ENCODE results near the gene CD200.
A peak's percentile ranks its signal among the peaks of the same experiment; 100 is the strongest.

CD200 gene

GRCh38 chr3:112333002-112333380 is at the start of gene CD200:
CD200 (plus strand) TSS chr3:112333156; CDS start chr3:112333213, 57 bp downstream.
- DNase-seq (ENCODE audit: low read depth in 4 of 4, low spot score in 1 of 4), result peak in 3 of 4 experiments; percentile 12 to 58 (median 40)

GRCh38 chr3:112289011-112289410 is 43.9 kb upstream of the CD200 start:
- no peak for DNase-seq (ENCODE audit: low read depth in 4 of 4, low spot score in 1 of 4)

GRCh38 chr3:112293368-112294321 is 39.3 kb upstream of the CD200 start, which contains the start of gene SLC9C1:
SLC9C1 (minus strand) TSS chr3:112294216; CDS start chr3:112286791, 7,425 bp downstream.
- DNase-seq (ENCODE audit: low read depth in 4 of 4, low spot score in 1 of 4), result no peak

GRCh38 chr3:112297714-112298113 is 35.2 kb upstream of the CD200 start:
- DNase-seq (ENCODE audit: low read depth in 4 of 4, low spot score in 1 of 4), result no peak

GRCh38 chr3:112298781-112299180 is 34.2 kb upstream of the CD200 start:
- DNase-seq (ENCODE audit: low read depth in 4 of 4, low spot score in 1 of 4), result no peak

- no peak for DNase-seq (ENCODE audit: low read depth in 4 of 4, low spot score in 1 of 4)
These were observed 30.7 kb upstream of the CD200 start for GRCh38 chr3:112302150-112302830.

GRCh38 chr3:112302881-112303763 is 29.8 kb upstream of the CD200 start:
- DNase-seq (ENCODE audit: low read depth in 4 of 4, low spot score in 1 of 4), result no peak

GRCh38 chr3:112303764-112304325 is 29.1 kb upstream of the CD200 start:
- no peak for DNase-seq (ENCODE audit: low read depth in 4 of 4, low spot score in 1 of 4)

- no peak for DNase-seq (ENCODE audit: low read depth in 4 of 4, low spot score in 1 of 4)
These were observed 28.3 kb upstream of the CD200 start for GRCh38 chr3:112304611-112305010.

- DNase-seq (ENCODE audit: low read depth in 4 of 4, low spot score in 1 of 4), result no peak
These were observed 26.1 kb upstream of the CD200 start for GRCh38 chr3:112306825-112307224.

GRCh38 chr3:112307557-112307956 is 25.4 kb upstream of the CD200 start:
- DNase-seq (ENCODE audit: low read depth in 4 of 4, low spot score in 1 of 4), result no peak

GRCh38 chr3:112308151-112308911 is 24.6 kb upstream of the CD200 start:
- DNase-seq (ENCODE audit: low read depth in 4 of 4, low spot score in 1 of 4), result no peak

- DNase-seq (ENCODE audit: low read depth in 4 of 4, low spot score in 1 of 4), result no peak
These were observed 18.3 kb upstream of the CD200 start for GRCh38 chr3:112314649-112315048.

GRCh38 chr3:112315791-112316190 is 17.2 kb upstream of the CD200 start:
- DNase-seq (ENCODE audit: low read depth in 4 of 4, low spot score in 1 of 4), result no peak

- DNase-seq (ENCODE audit: low read depth in 4 of 4, low spot score in 1 of 4), result no peak
These were observed 13.3 kb upstream of the CD200 start for GRCh38 chr3:112319516-112320276.

- DNase-seq (ENCODE audit: low read depth in 4 of 4, low spot score in 1 of 4), result no peak
These were observed 12.3 kb upstream of the CD200 start for GRCh38 chr3:112320691-112321090.

- DNase-seq (ENCODE audit: low read depth in 4 of 4, low spot score in 1 of 4), result no peak
These were observed 10.9 kb upstream of the CD200 start for GRCh38 chr3:112321867-112322652.

GRCh38 chr3:112327371-112327951 is 5.5 kb upstream of the CD200 start:
- DNase-seq (ENCODE audit: low read depth in 4 of 4, low spot score in 1 of 4), result no peak

All from stimulated activated CD4-positive, alpha-beta T cell treated with anti-CD3 and anti-CD28 coated beads, Interleukin-1b, Interleukin-23, amount 100 ng/mL, for 24 hours (primary cell).